AG09309 (cell line): ENCODE data around the gene SYNGR1.

Source experiments
- DNase-seq: peaks from one replicate; pipeline ENCODE4 v3.0.0-alpha.2; 2010; ENCODE audit warnings: low read depth
- H3K4me3 ChIP-seq: 2 replicates; pipeline ENCODE4 v1.5.1; 2011; ENCODE audit warnings: mild to moderate bottlenecking, low read depth, low read length, moderate library complexity; ENCODE audit not compliant: control insufficient read depth
- TF ChIP-seq, protein P1 (sequence below): IDR thresholded peaks from 2 replicates; pipeline ENCODE4 v1.5.1; 2011; ENCODE audit warnings: mild to moderate bottlenecking, low read depth, low read length, inconsistent platforms; ENCODE audit not compliant: insufficient read depth, control insufficient read depth; ENCODE audit errors: missing control alignments

Gene SYNGR1

GRCh38 chr22:39383841-39384625 lies 34.2 kb downstream of the SYNGR1 start:
- TF ChIP-seq, protein P1, sequence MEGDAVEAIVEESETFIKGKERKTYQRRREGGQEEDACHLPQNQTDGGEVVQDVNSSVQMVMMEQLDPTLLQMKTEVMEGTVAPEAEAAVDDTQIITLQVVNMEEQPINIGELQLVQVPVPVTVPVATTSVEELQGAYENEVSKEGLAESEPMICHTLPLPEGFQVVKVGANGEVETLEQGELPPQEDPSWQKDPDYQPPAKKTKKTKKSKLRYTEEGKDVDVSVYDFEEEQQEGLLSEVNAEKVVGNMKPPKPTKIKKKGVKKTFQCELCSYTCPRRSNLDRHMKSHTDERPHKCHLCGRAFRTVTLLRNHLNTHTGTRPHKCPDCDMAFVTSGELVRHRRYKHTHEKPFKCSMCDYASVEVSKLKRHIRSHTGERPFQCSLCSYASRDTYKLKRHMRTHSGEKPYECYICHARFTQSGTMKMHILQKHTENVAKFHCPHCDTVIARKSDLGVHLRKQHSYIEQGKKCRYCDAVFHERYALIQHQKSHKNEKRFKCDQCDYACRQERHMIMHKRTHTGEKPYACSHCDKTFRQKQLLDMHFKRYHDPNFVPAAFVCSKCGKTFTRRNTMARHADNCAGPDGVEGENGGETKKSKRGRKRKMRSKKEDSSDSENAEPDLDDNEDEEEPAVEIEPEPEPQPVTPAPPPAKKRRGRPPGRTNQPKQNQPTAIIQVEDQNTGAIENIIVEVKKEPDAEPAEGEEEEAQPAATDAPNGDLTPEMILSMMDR: no peak
- no peak overlapping the region for H3K4me3 ChIP-seq
- no peak for DNase-seq

DNA sequence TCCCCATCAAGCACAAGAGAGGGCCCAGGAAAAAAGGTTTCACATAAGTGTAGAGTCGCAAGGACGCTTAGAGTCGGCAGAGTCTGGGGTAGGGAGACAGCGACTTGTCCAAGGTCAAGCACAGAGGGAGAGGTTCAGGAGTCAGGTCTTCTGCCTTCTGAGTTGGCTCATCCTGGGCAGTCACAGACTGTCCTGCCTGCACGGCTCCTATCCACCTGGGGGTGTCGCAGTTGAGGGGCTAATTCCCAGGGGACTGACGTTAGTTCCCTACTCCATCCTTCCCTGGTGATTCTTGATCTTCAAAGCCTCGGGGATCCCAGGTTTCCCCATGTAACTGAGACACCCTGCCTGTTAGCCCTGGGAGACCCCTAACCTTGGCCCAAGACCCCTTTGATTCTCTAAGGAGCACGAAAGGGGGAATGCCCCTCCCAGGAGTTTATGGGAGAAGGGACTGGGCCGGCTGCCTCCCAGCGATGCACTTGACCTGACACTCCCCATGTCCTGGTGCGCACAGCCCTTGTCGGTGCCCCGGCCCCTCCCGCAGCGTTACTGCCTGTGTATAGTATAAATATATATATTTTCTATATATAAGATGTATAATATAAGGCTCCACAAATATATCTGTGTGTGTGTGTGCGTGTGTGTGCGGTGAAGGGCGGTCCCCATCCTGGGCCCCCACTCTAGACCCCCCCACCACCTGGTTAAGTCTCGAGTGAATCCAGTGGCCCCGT lies 35.1 kb downstream of the SYNGR1 start:
- no peak overlapping the region for H3K4me3 ChIP-seq
- TF ChIP-seq, protein P1: peak; percentile 31
- DNase-seq: no peak

- no peak for DNase-seq
- H3K4me3 ChIP-seq: peak overlapping the region; percentile 55
- TF ChIP-seq, protein P1: no peak
Measured at GRCh38 chr22:39388261-39389011, 38.6 kb downstream of the SYNGR1 start.

- DNase-seq: no peak
- H3K4me3 ChIP-seq: no peak overlapping the region
- TF ChIP-seq, protein P1: no peak
Measured at GRCh38 chr22:39389420-39389819, 39.6 kb downstream of the SYNGR1 start.

GRCh38 chr22:39392341-39392948 lies 42.7 kb downstream of the SYNGR1 start:
- no peak for DNase-seq
- no peak overlapping the region for H3K4me3 ChIP-seq
- TF ChIP-seq, protein P1: no peak
